DOHH2 (cell line): ENCODE results near the gene SCFD2.

ENCODE experiments used
- H3F3A ChIP-seq: fragments of 200-600 bp; sonication (generic), shearing (Covaris generic); 2 replicates; pipeline ENCODE4 v1.6.0; 2016; ENCODE audit warnings: antibody characterized with exemption, mild to moderate bottlenecking; ENCODE audit not compliant: control insufficient read depth, insufficient read depth
- H3K27ac ChIP-seq: fragments of 200-600 bp; sonication (generic); 2 replicates; pipeline ENCODE4 v1.5.1; 2014; ENCODE audit warnings: low read depth, mild to moderate bottlenecking, low read length, moderate library complexity
- H3K27me3 ChIP-seq: fragments of 200-600 bp; sonication (generic); 2 replicates; pipeline ENCODE4 v1.6.1; 2014; ENCODE audit warnings: mild to moderate bottlenecking, low read length, mixed read lengths; ENCODE audit not compliant: control insufficient read depth
- H3K36me3 ChIP-seq: fragments of 200-600 bp; sonication (generic); 2 replicates; pipeline ENCODE4 v1.6.1; 2014; ENCODE audit warnings: mild to moderate bottlenecking, low read length, moderate library complexity, mixed read lengths; ENCODE audit not compliant: control insufficient read depth
- H3K4me1 ChIP-seq: fragments of 200-600 bp; sonication (generic); 2 replicates; pipeline ENCODE4 v1.6.1; 2014; ENCODE audit warnings: mild to moderate bottlenecking, low read length, mixed read lengths; ENCODE audit not compliant: control insufficient read depth
- H3K4me2 ChIP-seq: fragments of 200-600 bp; sonication (generic); 2 replicates; pipeline ENCODE4 v1.6.0; 2014; ENCODE audit warnings: mild to moderate bottlenecking, low read length, moderate library complexity
- H3K4me3 ChIP-seq: fragments of 200-600 bp; sonication (generic); 2 replicates; pipeline ENCODE4 v1.5.1; 2014; ENCODE audit warnings: mild to moderate bottlenecking, low read length, mixed read lengths
- H3K79me2 ChIP-seq: fragments of 200-600 bp; sonication (generic); 2 replicates; pipeline ENCODE4 v1.6.1; 2014; ENCODE audit warnings: mild to moderate bottlenecking, low read length, mixed read lengths; ENCODE audit not compliant: control insufficient read depth
- H3K9me2 ChIP-seq: fragments of 200-600 bp; sonication (generic); replicated peaks from 2 replicates; pipeline ENCODE4 v1.6.1; 2014; ENCODE audit warnings: mild to moderate bottlenecking, low read length, mixed read lengths; ENCODE audit not compliant: control insufficient read depth
- H3K9me3 ChIP-seq: fragments of 200-600 bp; sonication (generic); 2 replicates; pipeline ENCODE4 v1.6.1; 2014; ENCODE audit warnings: antibody characterized with exemption, low read length, mixed read lengths; ENCODE audit not compliant: control insufficient read depth, insufficient read depth
- H4K20me1 ChIP-seq: fragments of 200-600 bp; sonication (generic); 2 replicates; pipeline ENCODE4 v1.6.0; 2014; ENCODE audit warnings: low read depth, mild to moderate bottlenecking, antibody characterized with exemption, low read length, moderate library complexity; ENCODE audit not compliant: control insufficient read depth, insufficient read depth
- EZH2phosphoT487 ChIP-seq: fragments of 200-600 bp; sonication (generic); IDR thresholded peaks from 2 replicates; pipeline ENCODE4 v1.6.1; 2017; ENCODE audit warnings: borderline replicate concordance, mild to moderate bottlenecking, antibody characterized with exemption, low read length, moderate library complexity, mixed read lengths
- TF ChIP-seq, protein P1 (sequence below): fragments of 200-600 bp; sonication (generic); IDR thresholded peaks from one replicate; pipeline ENCODE4 v1.5.1; 2014; ENCODE audit warnings: antibody characterized with exemption, mild to moderate bottlenecking, low read depth, low read length; ENCODE audit not compliant: poor library complexity, severe bottlenecking

Gene SCFD2

DNA sequence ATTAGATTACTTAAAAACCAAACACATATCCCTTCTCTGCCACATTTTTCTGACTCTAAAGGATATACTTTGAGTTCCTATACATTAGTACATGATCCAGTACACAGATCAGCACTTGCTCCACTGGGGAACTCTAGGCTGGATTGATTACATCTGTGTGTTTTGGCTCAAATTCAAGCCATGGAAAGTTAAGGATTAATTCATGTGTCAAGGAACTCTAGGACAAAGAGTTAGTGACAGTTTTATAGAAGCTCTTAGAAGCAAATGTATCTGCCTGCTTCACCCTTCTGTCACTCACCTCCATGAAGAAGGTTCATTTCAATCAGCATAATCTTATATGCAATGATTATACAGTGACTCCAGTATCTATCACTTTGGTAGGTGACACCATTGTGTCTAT is 43.2 kb downstream of the SCFD2 start:
- H3K79me2 ChIP-seq = peaks cover 29% of the 10 kb centered on the region

DNA sequence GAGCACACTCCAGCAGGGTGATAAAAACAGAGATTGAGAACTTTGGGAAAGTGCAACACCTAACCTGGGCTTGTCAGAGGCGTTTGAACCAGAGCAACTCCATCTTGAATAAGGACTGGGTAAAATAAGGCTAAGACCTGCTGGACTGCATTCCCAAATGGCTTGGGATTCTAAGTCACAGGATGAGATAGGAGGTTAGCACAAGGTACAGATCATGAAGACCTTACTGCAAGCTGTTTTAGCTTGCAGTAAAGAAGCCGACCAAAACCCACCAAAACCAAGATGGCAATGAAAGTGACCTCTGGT is 43.9 kb downstream of the SCFD2 start:
- no peaks in the 10 kb centered on the region for H3K27me3 ChIP-seq
- H3K9me3 ChIP-seq = no peaks in the 10 kb centered on the region
- H3F3A ChIP-seq = no peaks in the 10 kb centered on the region
- no peaks in the 10 kb centered on the region for H3K36me3 ChIP-seq
- H3K9me2 ChIP-seq = no peaks in the 10 kb centered on the region
- TF ChIP-seq, protein P1, sequence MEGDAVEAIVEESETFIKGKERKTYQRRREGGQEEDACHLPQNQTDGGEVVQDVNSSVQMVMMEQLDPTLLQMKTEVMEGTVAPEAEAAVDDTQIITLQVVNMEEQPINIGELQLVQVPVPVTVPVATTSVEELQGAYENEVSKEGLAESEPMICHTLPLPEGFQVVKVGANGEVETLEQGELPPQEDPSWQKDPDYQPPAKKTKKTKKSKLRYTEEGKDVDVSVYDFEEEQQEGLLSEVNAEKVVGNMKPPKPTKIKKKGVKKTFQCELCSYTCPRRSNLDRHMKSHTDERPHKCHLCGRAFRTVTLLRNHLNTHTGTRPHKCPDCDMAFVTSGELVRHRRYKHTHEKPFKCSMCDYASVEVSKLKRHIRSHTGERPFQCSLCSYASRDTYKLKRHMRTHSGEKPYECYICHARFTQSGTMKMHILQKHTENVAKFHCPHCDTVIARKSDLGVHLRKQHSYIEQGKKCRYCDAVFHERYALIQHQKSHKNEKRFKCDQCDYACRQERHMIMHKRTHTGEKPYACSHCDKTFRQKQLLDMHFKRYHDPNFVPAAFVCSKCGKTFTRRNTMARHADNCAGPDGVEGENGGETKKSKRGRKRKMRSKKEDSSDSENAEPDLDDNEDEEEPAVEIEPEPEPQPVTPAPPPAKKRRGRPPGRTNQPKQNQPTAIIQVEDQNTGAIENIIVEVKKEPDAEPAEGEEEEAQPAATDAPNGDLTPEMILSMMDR = no peak
- TF ChIP-seq EZH2phosphoT487 = no peak
- H3K4me2 ChIP-seq = no peak overlapping the region
- H4K20me1 ChIP-seq = no peaks in the 10 kb centered on the region
- peaks cover 5% of the 10 kb centered on the region for H3K4me1 ChIP-seq
- no peak overlapping the region for H3K4me3 ChIP-seq
- H3K79me2 ChIP-seq = peaks cover 31% of the 10 kb centered on the region
- no peak overlapping the region for H3K27ac ChIP-seq

More for the DNA sequence above, 43.2 kb downstream of the SCFD2 start:
- H3K9me3 ChIP-seq = no peaks in the 10 kb centered on the region
- no peak for TF ChIP-seq EZH2phosphoT487
- TF ChIP-seq, protein P1 = no peak
- H3K27me3 ChIP-seq = no peaks in the 10 kb centered on the region
- H3K9me2 ChIP-seq = no peaks in the 10 kb centered on the region
- no peaks in the 10 kb centered on the region for H3F3A ChIP-seq
- H3K4me3 ChIP-seq = no peak overlapping the region
- H4K20me1 ChIP-seq = no peaks in the 10 kb centered on the region
- no peak overlapping the region for H3K4me2 ChIP-seq
- H3K36me3 ChIP-seq = no peaks in the 10 kb centered on the region
- no peak overlapping the region for H3K27ac ChIP-seq
- peaks cover 5% of the 10 kb centered on the region for H3K4me1 ChIP-seq

DNA sequence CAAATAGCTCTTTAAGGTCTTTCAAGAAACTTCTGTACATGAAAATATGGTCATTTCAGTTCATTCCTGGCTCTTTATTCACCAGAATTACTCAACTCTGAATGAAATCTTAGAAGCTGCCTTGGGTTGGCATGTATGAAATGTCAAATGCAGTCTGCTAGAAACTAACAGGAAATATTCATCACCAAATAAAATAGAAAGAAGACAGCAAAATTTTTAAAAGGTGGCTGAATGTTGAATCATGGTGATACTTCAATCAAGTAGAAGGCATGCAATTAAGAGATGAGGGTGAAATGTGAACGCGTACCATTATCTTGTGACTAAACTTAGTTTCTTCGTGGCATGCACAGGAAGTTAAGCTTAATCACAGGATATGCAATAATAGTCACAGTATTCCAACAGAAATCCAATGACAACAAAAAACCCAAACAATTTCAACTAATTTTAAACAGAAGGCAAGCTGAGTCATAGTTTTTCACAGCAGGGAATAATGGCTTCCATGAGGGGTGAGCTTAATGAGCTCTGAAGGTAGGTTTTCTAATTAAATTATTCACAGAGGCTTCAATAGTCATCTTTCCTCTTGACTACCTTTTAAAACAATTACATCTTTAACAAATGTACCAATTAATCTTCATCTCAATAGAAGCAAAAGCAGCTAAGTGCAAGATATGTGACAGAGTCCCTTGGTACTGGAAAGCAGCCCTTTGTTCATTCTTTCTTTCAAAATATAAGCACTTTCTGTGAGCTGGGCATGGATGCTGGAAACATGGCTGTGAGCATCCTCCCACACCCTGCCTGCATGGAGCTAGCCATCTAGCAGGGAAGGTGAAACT is 44.5 kb downstream of the SCFD2 start:
- Histone ChIP-seq H3K4me2 (no peak overlapping the region), H3K36me3 (no peaks in the 10 kb centered on the region), H3K27ac (no peak overlapping the region), H3K4me3 (no peak overlapping the region), H3K27me3 (no peaks in the 10 kb centered on the region), H3K79me2 (peaks cover 31% of the 10 kb centered on the region), H3F3A (no peaks in the 10 kb centered on the region), H4K20me1 (no peaks in the 10 kb centered on the region), H3K9me3 (no peaks in the 10 kb centered on the region), H3K4me1 (peaks cover 5% of the 10 kb centered on the region), H3K9me2 (no peaks in the 10 kb centered on the region)
- TF ChIP-seq, protein P1 = no peak
- no peak for TF ChIP-seq EZH2phosphoT487
